Heart left ventricle (tissue), 16 donors: ENCODE data around the gene PTTG1IP. TPM values are rescaled to one million over a fixed set of nuclear protein-coding genes. Genes with fewer than 3 reads are reported as not detected.

Experiments used
- ATAC-seq, 4 donors: fragments of 200-7000 bp; cut with Tn5 transposase; one replicate each; pipeline ENCODE4 v1.9.1; 2020 to 2022; ENCODE audit warnings: moderate library complexity in 4 of 4, mild to moderate bottlenecking in 3 of 4, moderate number of reproducible peaks in 1 of 4
- DNase-seq, 5 donors: peaks; one replicate each; pipeline ENCODE4 v3.0.0-alpha.2; 2020
- H3K27ac ChIP-seq, 12 donors: fragments of 200-600 bp; sonication (generic) in 4 of 12; one replicate each; pipeline versions ENCODE4 v1.5.0 to v1.8.0; 2016 to 2022; ENCODE audit warnings: mild to moderate bottlenecking in 2 of 12
- H3K27me3 ChIP-seq, 9 donors: fragments of 200-600 bp; sonication (generic) in 2 of 9; one replicate each; pipeline versions ENCODE4 v1.5.1 to v1.8.0; 2016 to 2022; ENCODE audit warnings: mild to moderate bottlenecking in 3 of 9
- H3K36me3 ChIP-seq, 9 donors: fragments of 200-600 bp; sonication (generic) in 2 of 9; one replicate each; pipeline versions ENCODE4 v1.5.0 to v1.8.0; 2018 to 2022; ENCODE audit warnings: mild to moderate bottlenecking in 2 of 9
- H3K4me1 ChIP-seq, 12 donors: fragments of 200-600 bp; sonication (generic) in 4 of 12; one replicate each; pipeline versions ENCODE4 v1.5.0 to v1.8.0; 2016 to 2022; ENCODE audit warnings: mild to moderate bottlenecking in 3 of 12
- H3K4me3 ChIP-seq, 12 donors: fragments of 200-600 bp; sonication (generic) in 4 of 12; one replicate each; pipeline versions ENCODE4 v1.5.0 to v1.8.0; 2017 to 2022; ENCODE audit warnings: mild to moderate bottlenecking in 9 of 12, moderate library complexity in 4 of 12
- H3K9me3 ChIP-seq, 12 donors: fragments of 200-600 bp; sonication (generic) in 4 of 12; one replicate each; pipeline versions ENCODE4 v1.5.0 to v1.8.0; 2016 to 2022; ENCODE audit warnings: mild to moderate bottlenecking in 1 of 12
- CTCF ChIP-seq, 12 donors: fragments of 200-600 bp; sonication (generic) in 4 of 12; IDR thresholded peaks; one replicate each; pipeline versions ENCODE4 v1.5.0 to v1.8.0; 2018 to 2022; ENCODE audit warnings: antibody characterized with exemption in 12 of 12, mild to moderate bottlenecking in 5 of 12
- POLR2A ChIP-seq, 2 donors: fragments of 450-650 bp; IDR thresholded peaks; one replicate each; pipeline ENCODE4 v1.6.1; 2017; ENCODE audit warnings: antibody characterized with exemption in 2 of 2, mild to moderate bottlenecking in 2 of 2, moderate library complexity in 2 of 2
- WGBS, 4 donors: extraction: QIAGEN DNeasy Blood & Tissue Kit in 2 of 4; methylation state at CpG; one replicate each; pipeline versions ENCODE4 v1.1.5 to v1.1.7; 2013 to 2018; 5-methylcytosine and 5-hydroxymethylcytosine counted together
- intact Hi-C, 10 donors: fragments of 100-400 bp; cut with DNase I; formaldehyde crosslinking; loops; one replicate each; pipeline versions ENCODE4 v1.11.1 to v1.14.2; 2022
- polyA plus RNA-seq, 2 donors: library from polyadenylated mRNA; stranded (reverse); fragments of 200-250 nt; gene quantifications; one replicate each; pipeline ENCODE4 v1.2.3, GENCODE V29; 2013
- total RNA-seq, 9 donors: library from RNA; depleted of rRNA in 2 of 9; stranded (reverse); fragments of >200 nt in 2 of 9; fragmentation: NEBNext Ultra II Directional in 3 of 9; extraction: Animal tissue kit (Norgen Biotek cat#: 25700) in 3 of 9; gene quantifications; one replicate each; pipeline versions ENCODE4 v1.1.0 to v1.2.4, GENCODE V29; 2016 to 2023
- donor health status: ischemic (EF 13 %, LVEDD 7.1; RV severe dilation, severe dysfunction).
- donor health status: healthy with polysubstance abuse.
- donor health status: DM: no; HTN: yes; CAD: no.
- donor health status: DM: no; HTN: no; CAD: no.
- donor health status: ischemic (EF 25% LVEDD 6.9; RV normal size, moderate dysfunction).
- donor health status: ischemic (EF 25% LVEDD 5.7; RV mildly dilated, moderate dysfunction).
- donor health status: healthy.
- donor health status: DM: yes; HTN: yes; CAD: no.
- donor health status: ischemic (EF 35%, LVEDD 5.7; RV mildly dilated, moderate dysfunction).
- donor health status: nonischemic (EF 11% LVEDD 7.7; RV severe dilation, severe dysfunction).
- donor health status: DM: yes; HTN: yes; CAD: no.
- donor health status: PGD.
- donor health status: ischemic (EF 29% LVEDD 5.4; RV normal size, mild dysfunction).
- donor health status: nonischemic (EF 23%, LVEDD 6.1; RV moderate dilation, normal function).

PTTG1IP gene
- total and polyA plus RNA-seq, 11 donors = 126 to 319 (median 172) TPM

- intact Hi-C loops = loop anchor here in 1 of 10 donors (5.0 kb wide), 1 partner anchor 37 kb away; no protein-coding TSS in a partner anchor
- Histone ChIP-seq H3K9me3 (no peaks in the 10 kb centered on the region), H3K4me3 (no peak overlapping the region), H3K36me3 (peaks cover 0 to 60% (median 43%) of the 10 kb centered on the region in 9 donors), H3K4me1 (peaks cover 0 to 52% (median 29%) of the 10 kb centered on the region in 12 donors), H3K27ac (no peak overlapping the region), H3K27me3 (no peaks in the 10 kb centered on the region)
- DNase-seq (peak in 1 of 5 donors; percentile 46), ATAC-seq (no peak)
- TF ChIP-seq CTCF (IDR thresholded peaks at IDR 0.05) (no peak), POLR2A (IDR thresholded peaks at IDR 0.05) (no peak)
- WGBS, 4 donors = 92 to 95% (median 93%) methylated on average over 27 to 36 of the region's 36 CpGs
These were observed 24.5 kb downstream of the PTTG1IP start for GRCh38 chr21:44848821-44849521.

GRCh38 chr21:44847261-44848056 is 26.0 kb downstream of the PTTG1IP start:
- H3K4me1 ChIP-seq = peaks cover 0 to 47% (median 22%) of the 10 kb centered on the region in 12 donors
- peak in 1 of 5 donors; percentile 56 for DNase-seq
- intact Hi-C loops = loop anchor here in 2 of 10 donors (2.0 to 5.0 kb wide), 2 partner anchors 25 to 35 kb away; partner anchors contain the start of gene PTTG1IP (in 1 of the 2)

GRCh38 chr21:44846485-44847260 is 26.8 kb downstream of the PTTG1IP start:
- no peaks in the 10 kb centered on the region for H3K9me3 ChIP-seq
- DNase-seq = peak in 4 of 5 donors; percentile 51 to 65 (median 58)
- H3K4me3 ChIP-seq = peak overlapping the region in 8 of 12 donors; percentile 25 to 58 (median 49)
- TF ChIP-seq POLR2A (IDR thresholded peaks at IDR 0.05) (no peak), CTCF (IDR thresholded peaks at IDR 0.05) (no peak)
- H3K27me3 ChIP-seq = no peaks in the 10 kb centered on the region
- H3K36me3 ChIP-seq = peaks cover 0 to 37% (median 32%) of the 10 kb centered on the region in 9 donors
- intact Hi-C loops = loop anchor here in 2 of 10 donors (2.0 to 5.0 kb wide), 2 partner anchors 26 to 34 kb away; partner anchors contain the start of gene PTTG1IP (in 1 of the 2)
- H3K4me1 ChIP-seq = peaks cover 0 to 44% (median 22%) of the 10 kb centered on the region in 12 donors
- ATAC-seq = peak; percentile 22 to 58 (median 39)
- 33 to 43% (median 35%) methylated on average over 25 to 27 of the region's 27 CpGs for WGBS, 4 donors
- peak overlapping the region in 11 of 12 donors; percentile 6 to 63 (median 45) for H3K27ac ChIP-seq

More at GRCh38 chr21:44847261-44848056, 26.0 kb downstream of the PTTG1IP start:
- Histone ChIP-seq H3K4me3 (no peak overlapping the region), H3K36me3 (peaks cover 0 to 44% (median 38%) of the 10 kb centered on the region in 9 donors), H3K27me3 (no peaks in the 10 kb centered on the region), H3K27ac (no peak overlapping the region), H3K9me3 (no peaks in the 10 kb centered on the region)
- no peak for TF ChIP-seq POLR2A (IDR thresholded peaks at IDR 0.05)
- TF ChIP-seq CTCF (IDR thresholded peaks at IDR 0.05) = no peak
- WGBS, 4 donors = 80 to 85% (median 81%) methylated on average over 14 to 24 of the region's 24 CpGs
- ATAC-seq = no peak
